CD4-positive, alpha-beta T cell treated with Interferon alpha-2 for 1 hour (primary cell): ENCODE measurements around the gene MAU2.
A peak's percentile ranks its signal among the peaks of the same experiment; 100 is the strongest.

Experiments used
- DNase-seq, 2 donors: peaks; one replicate each; pipeline ENCODE4 v3.0.0-alpha.2; 2020 to 2022

MAU2 gene

GRCh38 chr19:19320361-19321140 is at the start of gene MAU2, which contains the start of gene SUGP1:
Gene MAU2 (plus strand): TSS chr19:19320829. CDS start chr19:19320860, 31 bp downstream.
Gene SUGP1 (minus strand): TSS chr19:19320509. CDS start chr19:19320496, 13 bp downstream.
- peak; percentile 89 to 93 for DNase-seq

- DNase-seq: no peak
These were observed 48.6 kb upstream of the MAU2 start for GRCh38 chr19:19271828-19272599.

GRCh38 chr19:19274146-19274545 is 46.5 kb upstream of the MAU2 start:
- no peak for DNase-seq

GRCh38 chr19:19274716-19275565 is 45.7 kb upstream of the MAU2 start:
- no peak for DNase-seq

GRCh38 chr19:19276386-19276785 is 44.2 kb upstream of the MAU2 start:
- DNase-seq: no peak

- DNase-seq: no peak
These were observed 43.8 kb upstream of the MAU2 start for GRCh38 chr19:19276851-19277250.

- DNase-seq: no peak
These were observed 42.3 kb upstream of the MAU2 start for GRCh38 chr19:19278315-19278714.

- no peak for DNase-seq
These were observed 41.5 kb upstream of the MAU2 start for GRCh38 chr19:19279062-19279612.

GRCh38 chr19:19279853-19280252 is 40.8 kb upstream of the MAU2 start:
- DNase-seq: no peak

- no peak for DNase-seq
These were observed 40.1 kb upstream of the MAU2 start for GRCh38 chr19:19280561-19280960.

- DNase-seq: no peak
These were observed 34.9 kb upstream of the MAU2 start for GRCh38 chr19:19285686-19286085.

GRCh38 chr19:19292607-19293006 is 28.0 kb upstream of the MAU2 start:
- no peak for DNase-seq

- DNase-seq: no peak
These were observed 25.7 kb upstream of the MAU2 start for GRCh38 chr19:19294914-19295313.

GRCh38 chr19:19296953-19297689 is 23.5 kb upstream of the MAU2 start:
- DNase-seq: no peak

GRCh38 chr19:19297759-19298158 is 22.9 kb upstream of the MAU2 start:
- DNase-seq: no peak

- no peak for DNase-seq
These were observed 20.0 kb upstream of the MAU2 start for GRCh38 chr19:19300613-19301012.

- no peak for DNase-seq
These were observed 17.2 kb upstream of the MAU2 start for GRCh38 chr19:19303411-19303810.

- DNase-seq: no peak
These were observed 16.3 kb upstream of the MAU2 start for GRCh38 chr19:19304186-19304965.

- DNase-seq: no peak
These were observed 15.6 kb upstream of the MAU2 start for GRCh38 chr19:19305066-19305465.

GRCh38 chr19:19305696-19306095 is 14.9 kb upstream of the MAU2 start:
- DNase-seq: no peak

GRCh38 chr19:19306191-19306590 is 14.4 kb upstream of the MAU2 start:
- DNase-seq: no peak
